HepG2 (cell line): ENCODE results near the gene STMN1. TPM values are rescaled to one million over a fixed set of nuclear protein-coding genes. Genes with fewer than 3 reads are reported as not detected.

Source experiments
- ASH2L ChIP-seq: fragments of 300-600, 200-600 bp; sonication (generic); IDR thresholded peaks from 2 replicates; pipeline ENCODE4 v1.7.0; 2017; ENCODE audit warnings: low read depth, mild to moderate bottlenecking, moderate library complexity, mixed read lengths, low read length; ENCODE audit not compliant: insufficient read length
- ERF ChIP-seq: IDR thresholded peaks from 2 replicates; pipeline ENCODE4 v1.6.1; 2018; ENCODE audit warnings: missing biosample characterization, missing genetic modification reagents
- GATAD2A ChIP-seq: IDR thresholded peaks from 2 replicates; pipeline ENCODE4 v1.6.1; 2016
- HNRNPLL ChIP-seq: fragments of 200-400 bp; formaldehyde crosslinking; IDR thresholded peaks from 2 replicates; pipeline ENCODE4 v1.6.1; 2017; ENCODE audit warnings: mild to moderate bottlenecking, low read depth, low read length; ENCODE audit not compliant: poor library complexity, severe bottlenecking
- HOXA5 ChIP-seq: sonication (generic); formaldehyde crosslinking; IDR thresholded peaks from 2 replicates; pipeline ENCODE4 v1.4.0; 2020; ENCODE audit warnings: missing genetic modification reagents
- MEIS2 ChIP-seq: sonication (generic); formaldehyde crosslinking; IDR thresholded peaks from 2 replicates; pipeline ENCODE4 v1.9.0; 2021; ENCODE audit warnings: mild to moderate bottlenecking, missing genetic modification reagents
- MZF1 ChIP-seq: sonication (generic); formaldehyde crosslinking; IDR thresholded peaks from 2 replicates; pipeline ENCODE4 v1.8.1; 2023; ENCODE audit warnings: mild to moderate bottlenecking, missing genetic modification reagents, borderline replicate concordance
- NFRKB ChIP-seq: fragments of 450-650 bp; IDR thresholded peaks from 2 replicates; pipeline ENCODE4 v1.6.1; 2017
- SALL2 ChIP-seq: sonication (generic); formaldehyde crosslinking; IDR thresholded peaks from 2 replicates; pipeline ENCODE4 v1.8.1; 2023; ENCODE audit warnings: mild to moderate bottlenecking, missing genetic modification reagents, inconsistent platforms
- SMC3 ChIP-seq: IDR thresholded peaks from 2 replicates; pipeline ENCODE4 v1.6.1; 2011; ENCODE audit warnings: low read length, improper control_type of control experiment
- SP5 ChIP-seq: IDR thresholded peaks from 2 replicates; pipeline ENCODE4 v1.6.1; 2016; ENCODE audit warnings: low read depth, borderline replicate concordance
- TEAD3 ChIP-seq: optimal IDR thresholded peaks from 2 replicates; pipeline ENCODE3; 2016; ENCODE audit warnings: borderline replicate concordance
- ZNF382 ChIP-seq: sonication (generic); formaldehyde crosslinking; IDR thresholded peaks from 2 replicates; pipeline ENCODE4 v1.5.0; 2020; ENCODE audit warnings: missing genetic modification reagents, mild to moderate bottlenecking, borderline replicate concordance
- ZNF614 ChIP-seq: IDR thresholded peaks from 2 replicates; pipeline ENCODE4 v1.6.1; 2018; ENCODE audit warnings: missing biosample characterization, missing genetic modification reagents, inconsistent platforms, borderline replicate concordance
- polyA plus RNA-seq, 8 experiments: library from polyadenylated mRNA; depleted of rRNA in 3 of 8; stranded (reverse) in 7 of 8; unstranded in 1 of 8; fragments of >200 nt; fragmentation: Illumina TruSeq in 4 of 8; extraction: Trizol in 4 of 8; gene quantifications; 2 replicates each; pipeline versions ENCODE4 v1.2.1 to v1.2.3, GENCODE V29; 2011 to 2016; ENCODE audit warnings: low read depth in 4 of 8, missing spikeins in 1 of 8, mixed read lengths in 1 of 8; ENCODE audit not compliant: insufficient read depth in 1 of 8
- total RNA-seq, 5 experiments: library from RNA; depleted of rRNA; stranded (reverse); fragments of >200 nt; fragmentation: Illumina TruSeq; extraction: Trizol; gene quantifications; 2 replicates each; pipeline ENCODE4 v1.2.3, GENCODE V29; 2016; ENCODE audit warnings: low read depth in 1 of 5
- TF ChIP-seq, protein P1 (sequence below): sonication (generic); formaldehyde crosslinking; conservative IDR thresholded peaks from 2 replicates; pipeline ENCODE4 v1.8.0; 2022; ENCODE audit warnings: mild to moderate bottlenecking, moderate library complexity, missing genetic modification reagents
- TF ChIP-seq, protein P2 (sequence below): sonication (generic); formaldehyde crosslinking; IDR thresholded peaks from 2 replicates; pipeline ENCODE4 v1.9.0; 2022; ENCODE audit warnings: missing genetic modification reagents, mild to moderate bottlenecking, borderline replicate concordance
- TF ChIP-seq, protein P3 (sequence below): sonication (generic); formaldehyde crosslinking; IDR thresholded peaks from 2 replicates; pipeline ENCODE4 v1.5.0; 2020; ENCODE audit warnings: mild to moderate bottlenecking, missing genetic modification reagents, moderate library complexity
- TF ChIP-seq, protein P4 (sequence below): IDR thresholded peaks from 2 replicates; pipeline ENCODE4 v1.6.1; 2018; ENCODE audit warnings: missing genetic modification reagents
- TF ChIP-seq, protein P5 (sequence below): sonication (generic); formaldehyde crosslinking; IDR thresholded peaks from 2 replicates; pipeline ENCODE4 v1.4.0; 2020; ENCODE audit warnings: missing genetic modification reagents

Gene STMN1
- total and polyA plus RNA-seq, 2 of the 13 experiments (the other 11 are each of a cell fraction or from before 2014, with no cell fraction given), result 45.9 to 409 TPM

DNA sequence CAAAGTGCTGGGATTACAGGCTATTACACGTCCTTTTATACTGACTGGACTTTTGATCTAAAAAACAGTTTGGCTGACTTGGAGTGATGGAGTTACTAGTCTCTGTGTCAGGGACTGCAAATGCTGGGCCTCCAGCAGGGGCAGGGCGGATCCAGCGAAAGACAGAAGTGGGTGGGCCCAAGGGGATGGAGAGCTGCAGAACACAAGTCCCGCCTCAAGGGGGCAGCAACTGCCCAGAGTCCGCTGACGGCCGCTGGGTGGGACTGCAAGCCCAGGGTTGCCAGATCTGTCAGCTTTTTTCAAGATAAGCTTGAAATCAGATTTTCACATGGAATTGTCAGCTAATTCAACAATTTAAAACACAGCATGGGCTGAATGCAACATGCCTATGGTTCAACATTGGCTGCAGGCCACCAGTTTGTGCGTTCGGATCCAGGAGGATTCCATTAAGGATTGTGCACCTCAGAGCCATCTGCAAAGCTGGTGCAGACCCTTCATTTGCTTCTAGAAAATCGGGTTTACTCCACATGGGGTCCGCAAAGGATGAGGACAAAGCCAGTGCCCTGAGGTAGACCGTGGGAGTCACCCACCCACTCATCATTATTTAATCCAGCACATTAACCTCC, 10.7 kb downstream of the STMN1 start (continued):
- TF ChIP-seq SALL2 (CRISPR knock-in tag) (no peak), HNRNPLL (no peak), ZNF614 (CRISPR knock-in tag) (peak; percentile 23; the same call in 1 of the 2 replicates), MZF1 (CRISPR knock-in tag) (no peak), NFRKB (no peak), TEAD3 (peak; percentile 29), MEIS2 (CRISPR knock-in tag) (0 out of 2 replicates have a peak, but pooled peaks have one; percentile 28), ASH2L (no peak), SP5 (CRISPR knock-in tag) (0 out of 2 replicates have a peak, but pooled peaks have one; percentile 39), GATAD2A (CRISPR knock-in tag) (peak; percentile 43; the same call in 1 of the 2 replicates), SMC3 (peak; percentile 64), HOXA5 (CRISPR knock-in tag) (0 out of 2 replicates have a peak, but pooled peaks have one; percentile 57), ZNF382 (CRISPR knock-in tag) (no peak), ERF (CRISPR knock-in tag) (0 out of 2 replicates have a peak, but pooled peaks have one; percentile 33)
- TF ChIP-seq, protein P1, sequence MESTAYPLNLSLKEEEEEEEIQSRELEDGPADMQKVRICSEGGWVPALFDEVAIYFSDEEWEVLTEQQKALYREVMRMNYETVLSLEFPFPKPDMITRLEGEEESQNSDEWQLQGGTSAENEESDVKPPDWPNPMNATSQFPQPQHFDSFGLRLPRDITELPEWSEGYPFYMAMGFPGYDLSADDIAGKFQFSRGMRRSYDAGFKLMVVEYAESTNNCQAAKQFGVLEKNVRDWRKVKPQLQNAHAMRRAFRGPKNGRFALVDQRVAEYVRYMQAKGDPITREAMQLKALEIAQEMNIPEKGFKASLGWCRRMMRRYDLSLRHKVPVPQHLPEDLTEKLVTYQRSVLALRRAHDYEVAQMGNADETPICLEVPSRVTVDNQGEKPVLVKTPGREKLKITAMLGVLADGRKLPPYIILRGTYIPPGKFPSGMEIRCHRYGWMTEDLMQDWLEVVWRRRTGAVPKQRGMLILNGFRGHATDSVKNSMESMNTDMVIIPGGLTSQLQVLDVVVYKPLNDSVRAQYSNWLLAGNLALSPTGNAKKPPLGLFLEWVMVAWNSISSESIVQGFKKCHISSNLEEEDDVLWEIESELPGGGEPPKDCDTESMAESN (CRISPR knock-in tag), result 0 out of 2 replicates have a peak, but pooled peaks have one; percentile 44
- TF ChIP-seq, protein P2, sequence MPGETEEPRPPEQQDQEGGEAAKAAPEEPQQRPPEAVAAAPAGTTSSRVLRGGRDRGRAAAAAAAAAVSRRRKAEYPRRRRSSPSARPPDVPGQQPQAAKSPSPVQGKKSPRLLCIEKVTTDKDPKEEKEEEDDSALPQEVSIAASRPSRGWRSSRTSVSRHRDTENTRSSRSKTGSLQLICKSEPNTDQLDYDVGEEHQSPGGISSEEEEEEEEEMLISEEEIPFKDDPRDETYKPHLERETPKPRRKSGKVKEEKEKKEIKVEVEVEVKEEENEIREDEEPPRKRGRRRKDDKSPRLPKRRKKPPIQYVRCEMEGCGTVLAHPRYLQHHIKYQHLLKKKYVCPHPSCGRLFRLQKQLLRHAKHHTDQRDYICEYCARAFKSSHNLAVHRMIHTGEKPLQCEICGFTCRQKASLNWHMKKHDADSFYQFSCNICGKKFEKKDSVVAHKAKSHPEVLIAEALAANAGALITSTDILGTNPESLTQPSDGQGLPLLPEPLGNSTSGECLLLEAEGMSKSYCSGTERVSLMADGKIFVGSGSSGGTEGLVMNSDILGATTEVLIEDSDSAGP (CRISPR knock-in tag), result peak; percentile 63; the same call in 1 of the 2 replicates
- TF ChIP-seq, protein P3, sequence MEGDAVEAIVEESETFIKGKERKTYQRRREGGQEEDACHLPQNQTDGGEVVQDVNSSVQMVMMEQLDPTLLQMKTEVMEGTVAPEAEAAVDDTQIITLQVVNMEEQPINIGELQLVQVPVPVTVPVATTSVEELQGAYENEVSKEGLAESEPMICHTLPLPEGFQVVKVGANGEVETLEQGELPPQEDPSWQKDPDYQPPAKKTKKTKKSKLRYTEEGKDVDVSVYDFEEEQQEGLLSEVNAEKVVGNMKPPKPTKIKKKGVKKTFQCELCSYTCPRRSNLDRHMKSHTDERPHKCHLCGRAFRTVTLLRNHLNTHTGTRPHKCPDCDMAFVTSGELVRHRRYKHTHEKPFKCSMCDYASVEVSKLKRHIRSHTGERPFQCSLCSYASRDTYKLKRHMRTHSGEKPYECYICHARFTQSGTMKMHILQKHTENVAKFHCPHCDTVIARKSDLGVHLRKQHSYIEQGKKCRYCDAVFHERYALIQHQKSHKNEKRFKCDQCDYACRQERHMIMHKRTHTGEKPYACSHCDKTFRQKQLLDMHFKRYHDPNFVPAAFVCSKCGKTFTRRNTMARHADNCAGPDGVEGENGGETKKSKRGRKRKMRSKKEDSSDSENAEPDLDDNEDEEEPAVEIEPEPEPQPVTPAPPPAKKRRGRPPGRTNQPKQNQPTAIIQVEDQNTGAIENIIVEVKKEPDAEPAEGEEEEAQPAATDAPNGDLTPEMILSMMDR (CRISPR knock-in tag), result peak; percentile 96
- TF ChIP-seq, protein P4, sequence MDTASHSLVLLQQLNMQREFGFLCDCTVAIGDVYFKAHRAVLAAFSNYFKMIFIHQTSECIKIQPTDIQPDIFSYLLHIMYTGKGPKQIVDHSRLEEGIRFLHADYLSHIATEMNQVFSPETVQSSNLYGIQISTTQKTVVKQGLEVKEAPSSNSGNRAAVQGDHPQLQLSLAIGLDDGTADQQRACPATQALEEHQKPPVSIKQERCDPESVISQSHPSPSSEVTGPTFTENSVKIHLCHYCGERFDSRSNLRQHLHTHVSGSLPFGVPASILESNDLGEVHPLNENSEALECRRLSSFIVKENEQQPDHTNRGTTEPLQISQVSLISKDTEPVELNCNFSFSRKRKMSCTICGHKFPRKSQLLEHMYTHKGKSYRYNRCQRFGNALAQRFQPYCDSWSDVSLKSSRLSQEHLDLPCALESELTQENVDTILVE (CRISPR knock-in tag), result 0 out of 2 replicates have a peak, but pooled peaks have one; percentile 8
- TF ChIP-seq, protein P5, sequence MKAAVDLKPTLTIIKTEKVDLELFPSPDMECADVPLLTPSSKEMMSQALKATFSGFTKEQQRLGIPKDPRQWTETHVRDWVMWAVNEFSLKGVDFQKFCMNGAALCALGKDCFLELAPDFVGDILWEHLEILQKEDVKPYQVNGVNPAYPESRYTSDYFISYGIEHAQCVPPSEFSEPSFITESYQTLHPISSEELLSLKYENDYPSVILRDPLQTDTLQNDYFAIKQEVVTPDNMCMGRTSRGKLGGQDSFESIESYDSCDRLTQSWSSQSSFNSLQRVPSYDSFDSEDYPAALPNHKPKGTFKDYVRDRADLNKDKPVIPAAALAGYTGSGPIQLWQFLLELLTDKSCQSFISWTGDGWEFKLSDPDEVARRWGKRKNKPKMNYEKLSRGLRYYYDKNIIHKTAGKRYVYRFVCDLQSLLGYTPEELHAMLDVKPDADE, result no peak
